Keratinocyte (primary cell): ENCODE measurements around the gene EMC10. TPM values are rescaled to one million over a fixed set of nuclear protein-coding genes. Genes with fewer than 3 reads are reported as not detected.
"Not testable (repeated sequence)": the region's sequence is repeated elsewhere in the genome, so short reads cannot be mapped to it uniquely, and the experiment has no call there.

ENCODE experiments used
- DNase-seq: peaks from one replicate; pipeline ENCODE4 v3.0.0-alpha.2; 2011; ENCODE audit warnings: low read depth, missing footprints, low spot score
- FAIRE-seq: peaks from 2 replicates; lab custom pipeline; 2011; peaks lifted over from hg19 to GRCh38; lab: Jason Lieb, UNC
- H2AFZ ChIP-seq: 2 replicates; pipeline ENCODE4 v1.6.0; 2012; ENCODE audit warnings: low read length, control low read depth, inconsistent platforms; ENCODE audit not compliant: control insufficient read depth
- H3K27ac ChIP-seq: 2 replicates; pipeline ENCODE4 v1.5.1; 2011; ENCODE audit warnings: low read length; ENCODE audit not compliant: control insufficient read depth, insufficient read depth
- H3K27me3 ChIP-seq: 3 replicates; pipeline ENCODE4 v1.6.0; 2011; ENCODE audit warnings: low read length; ENCODE audit not compliant: control insufficient read depth, insufficient read depth; ENCODE audit errors: extremely low read depth
- H3K36me3 ChIP-seq, 2 experiments: 2 replicates in 1 of 2; 3 replicates in 1 of 2; pipeline ENCODE4 v1.5.1; 2011; ENCODE audit warnings: low read length in 2 of 2, mild to moderate bottlenecking in 1 of 2; ENCODE audit not compliant: control insufficient read depth in 2 of 2, insufficient read depth in 2 of 2; ENCODE audit errors: extremely low read depth in 1 of 2
- H3K4me1 ChIP-seq: 3 replicates; pipeline ENCODE4 v1.5.1; 2011; ENCODE audit warnings: low read length; ENCODE audit not compliant: control insufficient read depth, insufficient read depth; ENCODE audit errors: extremely low read depth
- H3K4me2 ChIP-seq: 3 replicates; pipeline ENCODE4 v1.6.0; 2011; ENCODE audit warnings: low read depth, low read length; ENCODE audit not compliant: control insufficient read depth, insufficient read depth; ENCODE audit errors: extremely low read depth
- H3K4me3 ChIP-seq, 3 experiments: fragments of 200-600 bp in 1 of 3; sonication (generic) in 1 of 3; 2 replicates in 2 of 3; 3 replicates in 1 of 3; pipeline ENCODE4 v1.5.1; 2011 to 2016; ENCODE audit warnings: low read length in 3 of 3, mild to moderate bottlenecking in 3 of 3, control low read depth in 2 of 3, inconsistent platforms in 1 of 3, low read depth in 1 of 3, mixed read lengths in 1 of 3, mixed run types in 1 of 3, moderate library complexity in 1 of 3; ENCODE audit not compliant: control insufficient read depth in 2 of 3, insufficient read depth in 2 of 3; ENCODE audit errors: extremely low read depth in 1 of 3
- H3K79me2 ChIP-seq: 2 replicates; pipeline ENCODE4 v1.6.0; 2012; ENCODE audit warnings: low read length; ENCODE audit not compliant: control insufficient read depth, insufficient read depth
- H3K9ac ChIP-seq: 3 replicates; pipeline ENCODE4 v1.6.0; 2011; ENCODE audit warnings: low read length; ENCODE audit not compliant: control insufficient read depth, insufficient read depth; ENCODE audit errors: extremely low read depth
- H3K9me1 ChIP-seq: 3 replicates; pipeline ENCODE4 v1.6.0; 2011; ENCODE audit warnings: low read length; ENCODE audit not compliant: control insufficient read depth, insufficient read depth; ENCODE audit errors: extremely low read depth
- H3K9me3 ChIP-seq: 2 replicates; pipeline ENCODE4 v1.5.1; 2012; ENCODE audit warnings: low read depth, low read length; ENCODE audit not compliant: control insufficient read depth
- H4K20me1 ChIP-seq: 3 replicates; pipeline ENCODE4 v1.6.0; 2011; ENCODE audit warnings: low read length; ENCODE audit not compliant: control insufficient read depth, insufficient read depth; ENCODE audit errors: extremely low read depth
- CTCF ChIP-seq, 3 experiments: IDR thresholded peaks in 1 of 3; conservative IDR thresholded peaks in 1 of 3; optimal IDR thresholded peaks in 1 of 3; 2 replicates in 2 of 3; 3 replicates in 1 of 3; pipeline versions ENCODE3 to v1.5.1; 2011; ENCODE audit warnings: low read length in 3 of 3, mild to moderate bottlenecking in 3 of 3, moderate library complexity in 2 of 3, control low read depth in 1 of 3, inconsistent platforms in 1 of 3; ENCODE audit not compliant: insufficient read depth in 2 of 3; ENCODE audit errors: extremely low read depth in 1 of 3
- EZH2 ChIP-seq: IDR thresholded peaks from one replicate; pipeline ENCODE4 v1.6.1; 2012; ENCODE audit warnings: inconsistent platforms, mild to moderate bottlenecking, low read length, moderate library complexity
- dilution Hi-C: fragments of 300-500 bp; cut with MboI; formaldehyde crosslinking; loops from one replicate; pipeline ENCODE4 v1.7.0; 2020; ENCODE audit warnings: low sequenced_read_pairs; ENCODE audit not compliant: extremely low pct_ligation_motif_present
- polyA plus RNA-seq, 5 experiments: library from polyadenylated mRNA; depleted of rRNA in 3 of 5; stranded (reverse) in 3 of 5; stranded (forward) in 1 of 5; unstranded in 1 of 5; fragments of >200 nt; gene quantifications; 1 replicate in 1 of 5; 2 replicates in 3 of 5; 3 replicates in 1 of 5; pipeline versions ENCODE4 v1.2.1 to v1.2.3, GENCODE V29; 2011 to 2012; ENCODE audit warnings: missing spikeins in 2 of 5, low read depth in 1 of 5, low replicate concordance in 1 of 5

The EMC10 gene
- polyA plus RNA-seq, 1 donor (not counting 4 experiments of a cell fraction or from before 2014, with no cell fraction given) = 26.7 TPM

DNA sequence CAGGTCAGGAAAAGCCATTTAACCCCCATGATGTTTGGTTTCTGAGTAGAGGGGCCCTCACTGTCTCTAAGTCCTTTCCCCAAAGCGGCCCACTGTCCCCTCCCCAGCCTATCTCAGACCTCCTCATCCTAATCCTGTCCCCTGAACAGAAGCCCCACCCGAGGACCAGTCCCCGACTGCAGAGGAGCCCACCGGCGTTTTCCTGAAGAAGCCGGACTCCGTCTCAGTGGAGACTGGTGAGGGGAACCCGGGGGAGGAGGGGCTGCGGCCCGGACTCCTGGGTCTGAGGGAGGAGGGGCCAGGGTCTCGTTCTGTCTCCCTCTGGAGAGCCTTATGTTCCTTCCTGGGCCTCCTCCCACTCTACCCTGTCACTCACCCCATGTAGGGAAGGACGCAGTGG lies 40.7 kb upstream of the EMC10 start:
- TF ChIP-seq CTCF (optimal IDR thresholded peaks at IDR 0.05 in 1 of 3, IDR thresholded peaks at IDR 0.05 in 1 of 3, conservative IDR thresholded peaks at IDR 0.05 in 1 of 3; ENCODE audit: extremely low read depth in 1 of 3, insufficient read depth in 2 of 3, low read length in 3 of 3) (no peak), EZH2 (no peak)
- Histone ChIP-seq H3K79me2 (no peaks in the 10 kb centered on the region), H2AFZ (no peak overlapping the region), H4K20me1 (no peaks in the 10 kb centered on the region), H3K4me3 (no peak overlapping the region), H3K27me3 (peaks cover 14% of the 10 kb centered on the region), H3K27ac (no peak overlapping the region), H3K9me1 (no peaks in the 10 kb centered on the region), H3K9ac (no peak overlapping the region), H3K4me2 (no peak overlapping the region), H3K4me1 (peaks cover 9% of the 10 kb centered on the region), H3K9me3 (no peaks in the 10 kb centered on the region), H3K36me3 (no peaks in the 10 kb centered on the region)
- dilution Hi-C loops = no loop called here
- no peak for FAIRE-seq
- DNase-seq = no peak

DNA sequence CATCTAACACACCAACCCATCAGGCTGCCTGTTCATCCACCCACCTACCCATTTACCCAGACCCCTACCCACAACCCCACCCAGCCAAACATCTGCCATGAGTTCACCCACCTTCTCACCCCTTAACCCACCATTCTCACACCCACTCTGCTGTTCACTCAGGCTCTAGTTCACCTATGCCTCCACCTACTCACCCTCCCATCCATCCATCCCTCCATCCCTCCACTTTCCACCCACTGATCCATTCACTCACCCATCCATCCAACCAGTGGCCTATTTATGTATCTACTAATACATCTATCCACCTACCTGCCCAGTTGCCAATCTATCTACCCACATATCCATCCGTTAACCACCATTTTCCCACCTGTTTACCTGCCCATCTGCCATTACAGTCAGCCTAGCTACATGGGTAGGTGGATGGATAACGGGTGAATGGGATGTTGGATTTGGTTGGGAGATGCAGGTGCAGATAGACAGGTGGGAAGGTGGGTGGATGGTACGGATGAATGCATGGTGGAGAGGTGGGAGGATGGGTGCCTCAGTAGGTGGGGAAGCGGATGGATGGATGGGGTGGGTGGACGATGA lies 38.4 kb upstream of the EMC10 start:
- no peaks in the 10 kb centered on the region for H3K9me1 ChIP-seq
- H3K4me2 ChIP-seq = no peak overlapping the region
- no peaks in the 10 kb centered on the region for H3K4me1 ChIP-seq
- DNase-seq = no peak
- H4K20me1 ChIP-seq = no peaks in the 10 kb centered on the region
- no peaks in the 10 kb centered on the region for H3K9me3 ChIP-seq
- no peak overlapping the region for H3K4me3 ChIP-seq
- H2AFZ ChIP-seq = no peak overlapping the region
- no peak overlapping the region for H3K27ac ChIP-seq
- dilution Hi-C loops = no loop called here
- no peak for FAIRE-seq
- no peaks in the 10 kb centered on the region for H3K79me2 ChIP-seq
- peaks cover 6% of the 10 kb centered on the region for H3K27me3 ChIP-seq
- TF ChIP-seq CTCF (optimal IDR thresholded peaks at IDR 0.05 in 1 of 3, IDR thresholded peaks at IDR 0.05 in 1 of 3, conservative IDR thresholded peaks at IDR 0.05 in 1 of 3; ENCODE audit: extremely low read depth in 1 of 3, insufficient read depth in 2 of 3, low read length in 3 of 3) = no peak
- TF ChIP-seq EZH2 = no peak
- H3K9ac ChIP-seq = no peak overlapping the region
- H3K36me3 ChIP-seq = no peaks in the 10 kb centered on the region

DNA sequence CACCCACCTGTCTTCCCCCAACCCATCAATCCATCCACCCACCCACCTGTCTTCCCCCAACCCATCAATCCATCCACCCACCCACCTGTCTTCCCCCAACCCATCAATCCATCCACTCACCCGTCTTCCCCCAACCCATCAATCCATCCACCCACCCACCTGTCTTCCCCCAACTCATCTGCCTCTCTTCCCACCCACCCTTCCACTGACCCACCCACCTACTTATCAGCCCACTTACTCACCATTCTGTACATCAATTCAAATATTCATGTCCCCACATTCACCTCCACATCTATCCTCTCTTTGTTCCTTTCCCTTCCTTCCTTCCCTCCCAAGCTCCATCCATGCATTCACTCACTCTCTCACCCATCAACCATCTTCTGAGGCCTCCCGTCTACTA lies 37.2 kb upstream of the EMC10 start:
- dilution Hi-C loops, H4K20me1 ChIP-seq, H3K9me3 ChIP-seq, H3K4me3 ChIP-seq, H3K4me1 ChIP-seq, H3K9ac ChIP-seq, H2AFZ ChIP-seq, H3K36me3 ChIP-seq, H3K79me2 ChIP-seq, H3K27ac ChIP-seq, H3K27me3 ChIP-seq, H3K9me1 ChIP-seq, H3K4me2 ChIP-seq, FAIRE-seq, DNase-seq: not testable (repeated sequence)
